Heart left ventricle (tissue), 16 donors: ENCODE measurements around the gene SLC35F3. TPM values are rescaled to one million over a fixed set of nuclear protein-coding genes. Genes with fewer than 3 reads are reported as not detected.

ENCODE experiments used
- ATAC-seq, 4 donors: fragments of 200-7000 bp; cut with Tn5 transposase; one replicate each; pipeline ENCODE4 v1.9.1; 2020 to 2022; ENCODE audit warnings: moderate library complexity in 4 of 4, mild to moderate bottlenecking in 3 of 4, moderate number of reproducible peaks in 1 of 4
- DNase-seq, 5 donors: peaks; one replicate each; pipeline ENCODE4 v3.0.0-alpha.2; 2020
- H3K27ac ChIP-seq, 12 donors: fragments of 200-600 bp; sonication (generic) in 4 of 12; one replicate each; pipeline versions ENCODE4 v1.5.0 to v1.8.0; 2016 to 2022; ENCODE audit warnings: mild to moderate bottlenecking in 2 of 12
- H3K27me3 ChIP-seq, 9 donors: fragments of 200-600 bp; sonication (generic) in 2 of 9; one replicate each; pipeline versions ENCODE4 v1.5.1 to v1.8.0; 2016 to 2022; ENCODE audit warnings: mild to moderate bottlenecking in 3 of 9
- H3K36me3 ChIP-seq, 9 donors: fragments of 200-600 bp; sonication (generic) in 2 of 9; one replicate each; pipeline versions ENCODE4 v1.5.0 to v1.8.0; 2018 to 2022; ENCODE audit warnings: mild to moderate bottlenecking in 2 of 9
- H3K4me1 ChIP-seq, 12 donors: fragments of 200-600 bp; sonication (generic) in 4 of 12; one replicate each; pipeline versions ENCODE4 v1.5.0 to v1.8.0; 2016 to 2022; ENCODE audit warnings: mild to moderate bottlenecking in 3 of 12
- H3K4me3 ChIP-seq, 12 donors: fragments of 200-600 bp; sonication (generic) in 4 of 12; one replicate each; pipeline versions ENCODE4 v1.5.0 to v1.8.0; 2017 to 2022; ENCODE audit warnings: mild to moderate bottlenecking in 9 of 12, moderate library complexity in 4 of 12
- H3K9me3 ChIP-seq, 12 donors: fragments of 200-600 bp; sonication (generic) in 4 of 12; one replicate each; pipeline versions ENCODE4 v1.5.0 to v1.8.0; 2016 to 2022; ENCODE audit warnings: mild to moderate bottlenecking in 1 of 12
- POLR2A ChIP-seq, 2 donors: fragments of 450-650 bp; IDR thresholded peaks; one replicate each; pipeline ENCODE4 v1.6.1; 2017; ENCODE audit warnings: antibody characterized with exemption in 2 of 2, mild to moderate bottlenecking in 2 of 2, moderate library complexity in 2 of 2
- WGBS, 4 donors: extraction: QIAGEN DNeasy Blood & Tissue Kit in 2 of 4; methylation state at CpG; one replicate each; pipeline versions ENCODE4 v1.1.5 to v1.1.7; 2013 to 2018; 5-methylcytosine and 5-hydroxymethylcytosine counted together
- intact Hi-C, 10 donors: fragments of 100-400 bp; cut with DNase I; formaldehyde crosslinking; loops; one replicate each; pipeline versions ENCODE4 v1.11.1 to v1.14.2; 2022
- polyA plus RNA-seq, 2 donors: library from polyadenylated mRNA; stranded (reverse); fragments of 200-250 nt; gene quantifications; one replicate each; pipeline ENCODE4 v1.2.3, GENCODE V29; 2013
- total RNA-seq, 9 donors: library from RNA; depleted of rRNA in 2 of 9; stranded (reverse); fragments of >200 nt in 2 of 9; fragmentation: NEBNext Ultra II Directional in 3 of 9; extraction: Animal tissue kit (Norgen Biotek cat#: 25700) in 3 of 9; gene quantifications; one replicate each; pipeline versions ENCODE4 v1.1.0 to v1.2.4, GENCODE V29; 2016 to 2023
- TF ChIP-seq, protein P1 (sequence below), 12 donors: fragments of 200-600 bp; sonication (generic) in 4 of 12; IDR thresholded peaks; one replicate each; pipeline versions ENCODE4 v1.5.0 to v1.8.0; 2018 to 2022; ENCODE audit warnings: antibody characterized with exemption in 12 of 12, mild to moderate bottlenecking in 5 of 12
- donor health status: ischemic (EF 13 %, LVEDD 7.1; RV severe dilation, severe dysfunction).
- donor health status: healthy with polysubstance abuse.
- donor health status: DM: no; HTN: yes; CAD: no.
- donor health status: DM: no; HTN: no; CAD: no.
- donor health status: ischemic (EF 25% LVEDD 6.9; RV normal size, moderate dysfunction).
- donor health status: ischemic (EF 25% LVEDD 5.7; RV mildly dilated, moderate dysfunction).
- donor health status: healthy.
- donor health status: DM: yes; HTN: yes; CAD: no.
- donor health status: ischemic (EF 35%, LVEDD 5.7; RV mildly dilated, moderate dysfunction).
- donor health status: nonischemic (EF 11% LVEDD 7.7; RV severe dilation, severe dysfunction).
- donor health status: DM: yes; HTN: yes; CAD: no.
- donor health status: PGD.
- donor health status: ischemic (EF 29% LVEDD 5.4; RV normal size, mild dysfunction).
- donor health status: nonischemic (EF 23%, LVEDD 6.1; RV moderate dilation, normal function).

Gene SLC35F3
- total and polyA plus RNA-seq, 11 donors, result 0.03 to 0.11 (median 0.11) TPM; not detected in 8

GRCh38 chr1:234325878-234326496, 421.5 kb downstream of the SLC35F3 start:
- intact Hi-C loops, result loop anchor here in 1 of 10 donors (5.0 kb wide), 1 partner anchor 214 kb away; no protein-coding TSS in a partner anchor

DNA sequence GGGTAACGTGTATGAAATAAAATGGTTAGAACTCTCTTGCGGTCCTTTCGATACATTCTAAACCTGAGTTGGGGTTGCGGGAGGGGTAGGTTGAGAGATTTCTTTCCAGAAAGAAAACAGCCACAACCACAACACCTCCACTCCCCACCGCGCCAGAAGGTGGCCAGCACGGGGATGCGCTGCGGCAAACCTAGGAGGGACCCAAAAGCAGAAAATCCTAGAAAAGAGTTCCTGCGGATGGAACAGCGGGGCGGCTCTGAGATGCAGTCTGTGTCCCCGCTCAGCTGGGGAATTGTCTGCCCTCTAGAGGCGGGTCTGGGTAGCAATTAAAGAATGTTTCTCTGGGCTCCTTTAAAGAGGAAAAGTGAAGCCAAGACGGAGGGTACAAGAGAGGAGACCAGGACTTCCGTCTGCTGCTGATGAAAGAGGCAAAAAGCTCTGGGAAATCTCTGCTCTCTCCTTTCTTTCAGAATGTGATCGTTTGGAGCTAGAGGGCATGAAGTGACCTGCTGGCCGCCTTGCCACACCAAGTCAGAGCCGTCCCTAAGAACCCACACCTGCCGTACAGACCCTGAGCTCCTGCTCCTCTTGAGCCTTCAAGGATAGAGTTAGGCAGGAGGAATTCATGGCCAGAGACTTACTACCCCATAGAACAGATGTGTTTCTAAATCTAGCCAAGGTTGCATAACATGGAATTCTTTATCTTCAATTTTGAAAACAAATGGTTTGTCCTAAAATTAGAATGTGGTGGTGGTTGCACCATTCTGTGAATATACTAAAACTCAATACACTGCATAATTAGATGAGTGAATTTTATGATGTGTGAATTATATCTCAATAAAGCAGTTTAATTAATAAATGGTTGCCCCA, 422.3 kb downstream of the SLC35F3 start:
- DNase-seq (peak in 4 of 5 donors; percentile 23 to 36 (median 31)), ATAC-seq (peak in 3 of 4 donors; percentile 58 to 83 (median 72))
- 25 to 28% (median 26%) methylated on average over 20 of the region's 20 CpGs for WGBS, 4 donors
- Histone ChIP-seq H3K4me3 (peak overlapping the region in 9 of 12 donors; percentile 12 to 57 (median 38)), H3K27ac (peak overlapping the region in 1 of 12 donors; percentile 52), H3K27me3 (peaks cover 0 to 39% (median 13%) of the 10 kb centered on the region in 9 donors), H3K9me3 (no peaks in the 10 kb centered on the region), H3K36me3 (no peaks in the 10 kb centered on the region), H3K4me1 (peaks cover 0 to 25% (median 0%) of the 10 kb centered on the region in 12 donors)
- no peak for TF ChIP-seq POLR2A (IDR thresholded peaks at IDR 0.05)
- TF ChIP-seq, protein P1, sequence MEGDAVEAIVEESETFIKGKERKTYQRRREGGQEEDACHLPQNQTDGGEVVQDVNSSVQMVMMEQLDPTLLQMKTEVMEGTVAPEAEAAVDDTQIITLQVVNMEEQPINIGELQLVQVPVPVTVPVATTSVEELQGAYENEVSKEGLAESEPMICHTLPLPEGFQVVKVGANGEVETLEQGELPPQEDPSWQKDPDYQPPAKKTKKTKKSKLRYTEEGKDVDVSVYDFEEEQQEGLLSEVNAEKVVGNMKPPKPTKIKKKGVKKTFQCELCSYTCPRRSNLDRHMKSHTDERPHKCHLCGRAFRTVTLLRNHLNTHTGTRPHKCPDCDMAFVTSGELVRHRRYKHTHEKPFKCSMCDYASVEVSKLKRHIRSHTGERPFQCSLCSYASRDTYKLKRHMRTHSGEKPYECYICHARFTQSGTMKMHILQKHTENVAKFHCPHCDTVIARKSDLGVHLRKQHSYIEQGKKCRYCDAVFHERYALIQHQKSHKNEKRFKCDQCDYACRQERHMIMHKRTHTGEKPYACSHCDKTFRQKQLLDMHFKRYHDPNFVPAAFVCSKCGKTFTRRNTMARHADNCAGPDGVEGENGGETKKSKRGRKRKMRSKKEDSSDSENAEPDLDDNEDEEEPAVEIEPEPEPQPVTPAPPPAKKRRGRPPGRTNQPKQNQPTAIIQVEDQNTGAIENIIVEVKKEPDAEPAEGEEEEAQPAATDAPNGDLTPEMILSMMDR (IDR thresholded peaks at IDR 0.05), result peak; percentile 57 to 79 (median 73)
- intact Hi-C loops, result loop anchor here in 1 of 10 donors (5.0 kb wide), 1 partner anchor 214 kb away; no protein-coding TSS in a partner anchor

More at GRCh38 chr1:234325878-234326496, 421.5 kb downstream of the SLC35F3 start:
- 56 to 74% (median 69%) methylated on average over 7 of the region's 7 CpGs for WGBS, 4 donors
- ATAC-seq (no peak), DNase-seq (no peak)
- H3K27me3 ChIP-seq, result peaks cover 0 to 45% (median 13%) of the 10 kb centered on the region in 9 donors
- H3K4me3 ChIP-seq, result peak overlapping the region in 9 of 12 donors; percentile 12 to 57 (median 38)
- peaks cover 0 to 22% (median 0%) of the 10 kb centered on the region in 12 donors for H3K4me1 ChIP-seq
- H3K27ac ChIP-seq, result peak overlapping the region in 1 of 12 donors; percentile 52
- H3K36me3 ChIP-seq, result no peaks in the 10 kb centered on the region
- no peak for TF ChIP-seq POLR2A (IDR thresholded peaks at IDR 0.05)
- TF ChIP-seq, protein P1 (IDR thresholded peaks at IDR 0.05), result no peak
- H3K9me3 ChIP-seq, result no peaks in the 10 kb centered on the region

DNA sequence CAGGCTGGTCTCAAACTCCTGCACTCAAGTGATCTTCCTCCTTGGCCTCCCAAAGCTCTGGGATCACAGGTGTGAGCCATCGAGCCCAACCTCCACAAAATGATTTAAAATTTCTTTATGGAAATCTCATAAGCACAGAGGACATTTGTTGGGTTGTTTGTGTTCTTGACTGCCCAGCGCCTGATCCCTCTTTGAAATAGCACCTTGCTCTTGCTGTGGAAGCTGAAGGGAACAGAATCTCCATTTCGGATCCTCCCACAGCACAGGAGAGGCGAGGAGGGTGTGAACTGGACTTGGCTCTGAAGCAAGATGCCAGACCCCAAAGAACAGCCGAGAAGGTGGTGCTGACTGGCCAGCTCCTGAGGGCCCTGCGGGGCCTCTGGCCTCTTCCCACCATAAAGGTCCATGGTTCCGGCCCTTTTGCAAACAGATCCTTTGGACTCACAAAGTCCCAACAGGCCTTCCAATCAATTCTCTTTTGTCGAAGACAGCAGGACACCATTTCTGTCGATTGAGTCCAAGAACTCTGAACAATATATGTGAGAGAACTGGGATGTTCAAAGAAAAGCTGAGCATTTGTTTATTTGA, 423.2 kb downstream of the SLC35F3 start:
- no peak for DNase-seq
- Histone ChIP-seq H3K27me3 (peaks cover 0 to 36% (median 13%) of the 10 kb centered on the region in 9 donors), H3K4me3 (no peak overlapping the region), H3K9me3 (no peaks in the 10 kb centered on the region), H3K4me1 (peaks cover 0 to 25% (median 0%) of the 10 kb centered on the region in 12 donors), H3K27ac (no peak overlapping the region), H3K36me3 (no peaks in the 10 kb centered on the region)
- 81 to 92% (median 87%) methylated on average over 8 to 9 of the region's 9 CpGs for WGBS, 4 donors
- intact Hi-C loops, result loop anchor here in 1 of 10 donors (5.0 kb wide), 1 partner anchor 215 kb away; no protein-coding TSS in a partner anchor
- ATAC-seq, result no peak
- no peak for TF ChIP-seq POLR2A (IDR thresholded peaks at IDR 0.05)
- TF ChIP-seq, protein P1 (IDR thresholded peaks at IDR 0.05), result no peak
